ENCODE results near the gene DIAPH2.

DNA sequence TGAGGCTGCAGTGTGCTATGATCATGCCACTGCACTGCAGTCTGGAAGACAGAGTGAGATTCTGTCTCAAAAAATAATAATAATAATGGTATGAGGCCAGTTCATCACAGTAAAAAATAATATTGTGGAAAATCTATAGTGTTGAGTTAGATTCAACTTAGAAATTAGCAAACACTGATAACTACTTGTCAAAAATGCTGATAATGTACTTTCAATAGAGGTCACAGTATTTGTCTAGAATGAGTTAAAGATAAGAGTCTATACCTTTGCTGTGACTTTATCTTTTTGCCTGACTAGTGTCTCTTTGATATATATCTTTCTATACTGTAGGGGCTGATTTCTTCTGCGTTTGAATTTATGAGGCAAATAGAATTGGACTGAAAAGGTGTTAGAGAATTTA lies 629.7 kb downstream of the DIAPH2 start:
- TF ChIP-seq, protein P1, sequence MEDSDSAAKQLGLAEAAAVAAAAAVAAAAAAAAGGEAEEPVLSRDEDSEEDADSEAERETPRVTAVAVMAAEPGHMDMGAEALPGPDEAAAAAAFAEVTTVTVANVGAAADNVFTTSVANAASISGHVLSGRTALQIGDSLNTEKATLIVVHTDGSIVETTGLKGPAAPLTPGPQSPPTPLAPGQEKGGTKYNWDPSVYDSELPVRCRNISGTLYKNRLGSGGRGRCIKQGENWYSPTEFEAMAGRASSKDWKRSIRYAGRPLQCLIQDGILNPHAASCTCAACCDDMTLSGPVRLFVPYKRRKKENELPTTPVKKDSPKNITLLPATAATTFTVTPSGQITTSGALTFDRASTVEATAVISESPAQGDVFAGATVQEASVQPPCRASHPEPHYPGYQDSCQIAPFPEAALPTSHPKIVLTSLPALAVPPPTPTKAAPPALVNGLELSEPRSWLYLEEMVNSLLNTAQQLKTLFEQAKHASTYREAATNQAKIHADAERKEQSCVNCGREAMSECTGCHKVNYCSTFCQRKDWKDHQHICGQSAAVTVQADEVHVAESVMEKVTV (CRISPR knock-in tag; IDR thresholded peaks at IDR 0.05): no peak
- no peak for TF ChIP-seq RFX7 (CRISPR knock-in tag; IDR thresholded peaks at IDR 0.05)
- no peak for TF ChIP-seq PCBP1 (IDR thresholded peaks at IDR 0.05; ENCODE audit: low read depth, low read length, poor library complexity, severe bottlenecking)
- TF ChIP-seq EHMT2 (IDR thresholded peaks at IDR 0.05): no peak
- TF ChIP-seq, protein P2, sequence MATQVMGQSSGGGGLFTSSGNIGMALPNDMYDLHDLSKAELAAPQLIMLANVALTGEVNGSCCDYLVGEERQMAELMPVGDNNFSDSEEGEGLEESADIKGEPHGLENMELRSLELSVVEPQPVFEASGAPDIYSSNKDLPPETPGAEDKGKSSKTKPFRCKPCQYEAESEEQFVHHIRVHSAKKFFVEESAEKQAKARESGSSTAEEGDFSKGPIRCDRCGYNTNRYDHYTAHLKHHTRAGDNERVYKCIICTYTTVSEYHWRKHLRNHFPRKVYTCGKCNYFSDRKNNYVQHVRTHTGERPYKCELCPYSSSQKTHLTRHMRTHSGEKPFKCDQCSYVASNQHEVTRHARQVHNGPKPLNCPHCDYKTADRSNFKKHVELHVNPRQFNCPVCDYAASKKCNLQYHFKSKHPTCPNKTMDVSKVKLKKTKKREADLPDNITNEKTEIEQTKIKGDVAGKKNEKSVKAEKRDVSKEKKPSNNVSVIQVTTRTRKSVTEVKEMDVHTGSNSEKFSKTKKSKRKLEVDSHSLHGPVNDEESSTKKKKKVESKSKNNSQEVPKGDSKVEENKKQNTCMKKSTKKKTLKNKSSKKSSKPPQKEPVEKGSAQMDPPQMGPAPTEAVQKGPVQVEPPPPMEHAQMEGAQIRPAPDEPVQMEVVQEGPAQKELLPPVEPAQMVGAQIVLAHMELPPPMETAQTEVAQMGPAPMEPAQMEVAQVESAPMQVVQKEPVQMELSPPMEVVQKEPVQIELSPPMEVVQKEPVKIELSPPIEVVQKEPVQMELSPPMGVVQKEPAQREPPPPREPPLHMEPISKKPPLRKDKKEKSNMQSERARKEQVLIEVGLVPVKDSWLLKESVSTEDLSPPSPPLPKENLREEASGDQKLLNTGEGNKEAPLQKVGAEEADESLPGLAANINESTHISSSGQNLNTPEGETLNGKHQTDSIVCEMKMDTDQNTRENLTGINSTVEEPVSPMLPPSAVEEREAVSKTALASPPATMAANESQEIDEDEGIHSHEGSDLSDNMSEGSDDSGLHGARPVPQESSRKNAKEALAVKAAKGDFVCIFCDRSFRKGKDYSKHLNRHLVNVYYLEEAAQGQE (IDR thresholded peaks at IDR 0.05; ENCODE audit: borderline replicate concordance): no peak
- TF ChIP-seq, protein P2 (CRISPR knock-in tag; IDR thresholded peaks at IDR 0.05; ENCODE audit: low read depth): no peak
- TF ChIP-seq, protein P3, sequence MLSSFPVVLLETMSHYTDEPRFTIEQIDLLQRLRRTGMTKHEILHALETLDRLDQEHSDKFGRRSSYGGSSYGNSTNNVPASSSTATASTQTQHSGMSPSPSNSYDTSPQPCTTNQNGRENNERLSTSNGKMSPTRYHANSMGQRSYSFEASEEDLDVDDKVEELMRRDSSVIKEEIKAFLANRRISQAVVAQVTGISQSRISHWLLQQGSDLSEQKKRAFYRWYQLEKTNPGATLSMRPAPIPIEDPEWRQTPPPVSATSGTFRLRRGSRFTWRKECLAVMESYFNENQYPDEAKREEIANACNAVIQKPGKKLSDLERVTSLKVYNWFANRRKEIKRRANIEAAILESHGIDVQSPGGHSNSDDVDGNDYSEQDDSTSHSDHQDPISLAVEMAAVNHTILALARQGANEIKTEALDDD (IDR thresholded peaks at IDR 0.05): no peak
